ENCODE data around the gene DNAJB9. TPM values are rescaled to one million over a fixed set of nuclear protein-coding genes. Genes with fewer than 3 reads are reported as not detected.

Gene DNAJB9
- total RNA-seq, 2 experiments from 2014 or later = 10.8 to 12.6 TPM

DNA sequence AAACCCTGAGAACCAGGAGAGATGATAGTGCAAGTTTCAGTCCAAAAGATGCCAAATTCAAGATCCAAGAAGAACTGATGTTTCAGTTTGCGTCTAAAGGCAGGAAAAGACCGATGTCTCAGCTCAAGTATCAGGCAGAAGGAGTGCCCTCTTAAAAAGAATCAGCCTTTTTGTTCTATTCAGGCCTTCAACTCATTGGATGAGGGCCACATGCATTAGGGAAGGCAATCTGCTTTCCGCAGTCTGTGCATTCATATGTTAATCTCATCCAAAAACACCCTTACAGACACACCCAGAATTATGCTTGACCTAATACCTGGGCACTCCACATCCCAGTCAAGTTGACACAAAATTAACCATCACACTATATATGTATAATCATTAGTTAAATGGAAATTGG lies 45.2 kb downstream of the DNAJB9 start:
- Mint-ChIP-seq H3K4me1 (ENCODE audit: low read depth) (no peaks in the 10 kb centered on the region), H3K9me3 (no peaks in the 10 kb centered on the region), H3K36me3 (no peaks in the 10 kb centered on the region), H3K4me3 (no peak overlapping the region), H3K27ac (no peak overlapping the region), H3K27me3 (peaks cover 1% of the 10 kb centered on the region)
- intact Hi-C loops (cut with micrococcal nuclease) = no loop called here
- CTCF ChIA-PET = interaction anchor here (1.2 to 1.9 kb wide), 2 partner anchors 9 to 11 kb away, joined by 3 to 7 read pairs; no protein-coding TSS in a partner anchor
- POLR2A ChIA-PET = no interaction called here
- DNase-seq = no peak

DNA sequence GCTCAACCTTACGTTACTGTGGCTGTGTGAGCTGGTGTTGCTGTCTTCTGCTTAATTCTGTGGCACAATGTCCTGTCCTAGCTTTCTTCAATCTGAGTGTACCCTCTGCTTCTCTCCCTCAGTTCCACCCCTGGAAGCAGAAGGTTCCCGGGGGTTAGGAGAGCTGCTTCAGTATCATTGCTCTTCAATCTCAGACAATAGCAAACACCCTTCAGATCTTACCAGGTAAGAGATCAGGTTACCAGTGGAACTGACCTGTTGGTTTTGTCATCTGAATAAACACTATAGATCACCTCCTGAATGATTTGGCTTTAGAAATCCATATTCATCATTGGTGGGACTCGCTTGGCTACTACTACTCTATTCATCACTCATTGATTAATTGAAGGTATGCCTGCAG lies 48.4 kb downstream of the DNAJB9 start:
- intact Hi-C loops (cut with micrococcal nuclease) = no loop called here
- Mint-ChIP-seq H3K27ac (no peak overlapping the region), H3K27me3 (peaks cover 1% of the 10 kb centered on the region), H3K4me3 (no peak overlapping the region), H3K36me3 (no peaks in the 10 kb centered on the region), H3K9me3 (no peaks in the 10 kb centered on the region), H3K4me1 (ENCODE audit: low read depth) (no peaks in the 10 kb centered on the region)
- CTCF ChIA-PET = interaction anchor here (1.5 kb wide), 1 partner anchor 15 kb away, joined by 3 read pairs; no protein-coding TSS in a partner anchor
- no peak for DNase-seq
- POLR2A ChIA-PET = no interaction called here

DNA sequence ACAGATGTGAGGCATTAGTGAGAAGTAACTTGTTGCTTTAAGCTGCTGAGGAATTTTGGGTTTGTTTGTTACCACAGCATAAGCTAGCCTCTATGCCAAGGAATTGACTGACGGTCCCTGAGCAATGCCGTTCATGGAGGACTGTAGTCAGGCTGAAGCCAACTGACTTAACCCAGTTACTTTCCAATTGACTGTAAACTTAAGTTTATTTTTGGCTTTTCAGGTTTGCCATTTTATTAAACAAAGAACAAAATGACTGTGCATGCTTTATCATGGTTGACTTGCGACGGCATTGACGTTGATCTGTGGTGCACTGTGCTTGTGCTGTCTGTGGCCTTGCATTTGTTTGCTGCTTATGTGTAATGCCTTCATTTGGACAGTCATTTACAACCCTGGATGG lies 53.5 kb downstream of the DNAJB9 start:
- Mint-ChIP-seq H3K4me1 (ENCODE audit: low read depth) (no peaks in the 10 kb centered on the region), H3K9me3 (no peaks in the 10 kb centered on the region), H3K4me3 (no peak overlapping the region), H3K27ac (no peak overlapping the region), H3K36me3 (no peaks in the 10 kb centered on the region), H3K27me3 (peaks cover 10% of the 10 kb centered on the region)
- no peak for DNase-seq
- intact Hi-C loops (cut with micrococcal nuclease) = no loop called here
- POLR2A ChIA-PET = no interaction called here
- CTCF ChIA-PET = no interaction called here

Other genes starting within 250 kb of the DNAJB9 start
- under 1 TPM in 1 of 2 experiments, not detected in 1; 0.14 TPM for gene NRCAM, start 113.4 kb upstream of the DNAJB9 start, total RNA-seq
- gene PNPLA8, start 43.7 kb upstream of the DNAJB9 start, total RNA-seq = 10 to 100 TPM; 21.7 to 22.1 TPM
- gene THAP5, start 168 bp upstream of the DNAJB9 start, total RNA-seq = 10 to 100 TPM; 26.5 to 30.4 TPM